ENCODE results near the gene C10orf143.

C10orf143 gene

GRCh38 chr10:130040817-130041330 lies 69.8 kb downstream of the C10orf143 start:
- DNase-seq (ENCODE audit: extremely low read depth, low read depth), result no peak
- no peak for TF ChIP-seq CTCF (IDR thresholded peaks at IDR 0.05; ENCODE audit: low read depth, low read length)

- DNase-seq (ENCODE audit: extremely low read depth, low read depth), result no peak
- TF ChIP-seq CTCF (IDR thresholded peaks at IDR 0.05; ENCODE audit: low read depth, low read length), result no peak
Measured at GRCh38 chr10:130040351-130040750, 70.3 kb downstream of the C10orf143 start.

GRCh38 chr10:130039141-130039540 lies 71.5 kb downstream of the C10orf143 start:
- DNase-seq (ENCODE audit: extremely low read depth, low read depth), result no peak
- TF ChIP-seq CTCF (IDR thresholded peaks at IDR 0.05; ENCODE audit: low read depth, low read length), result no peak

- no peak for TF ChIP-seq CTCF (IDR thresholded peaks at IDR 0.05; ENCODE audit: low read depth, low read length)
- DNase-seq (ENCODE audit: extremely low read depth, low read depth), result no peak
Measured at GRCh38 chr10:130038611-130039109, 72.0 kb downstream of the C10orf143 start.

GRCh38 chr10:130038019-130038555 lies 72.5 kb downstream of the C10orf143 start:
- no peak for DNase-seq (ENCODE audit: extremely low read depth, low read depth)
- TF ChIP-seq CTCF (IDR thresholded peaks at IDR 0.05; ENCODE audit: low read depth, low read length), result no peak

- no peak for DNase-seq (ENCODE audit: extremely low read depth, low read depth)
- no peak for TF ChIP-seq CTCF (IDR thresholded peaks at IDR 0.05; ENCODE audit: low read depth, low read length)
Measured at GRCh38 chr10:130037169-130037661, 73.4 kb downstream of the C10orf143 start.

- no peak for TF ChIP-seq CTCF (IDR thresholded peaks at IDR 0.05; ENCODE audit: low read depth, low read length)
- no peak for DNase-seq (ENCODE audit: extremely low read depth, low read depth)
Measured at GRCh38 chr10:130036296-130037065, 74.1 kb downstream of the C10orf143 start.
